HG02885 (cell line): ENCODE measurements around the gene ALDOA.

Experiments used
- ATAC-seq: cut with Tn5 transposase; IDR thresholded peaks from one replicate; pipeline ENCODE4 v1.9.1; 2021; ENCODE audit warnings: mild to moderate bottlenecking; ENCODE audit not compliant: unreplicated experiment, poor library complexity

The ALDOA gene

GRCh38 chr16:30068333-30068732 is 2.8 kb downstream of the ALDOA start:
- no peak for ATAC-seq

GRCh38 chr16:30068750-30069610 is 3.4 kb downstream of the ALDOA start:
- no peak for ATAC-seq

GRCh38 chr16:30069611-30070462 is 4.3 kb downstream of the ALDOA start:
- ATAC-seq: no peak

- ATAC-seq: no peak
Measured at GRCh38 chr16:30070490-30070889, 4.9 kb downstream of the ALDOA start.

GRCh38 chr16:30075503-30076275 is 10.1 kb downstream of the ALDOA start, which contains the start of gene PPP4C:
Gene PPP4C (plus strand): TSS chr16:30075994. CDS start chr16:30076378, 384 bp downstream.
- ATAC-seq: peak; percentile 83

- peak; percentile 30 for ATAC-seq
Measured at GRCh38 chr16:30076276-30076791, 10.8 kb downstream of the ALDOA start.

GRCh38 chr16:30077656-30078055 is 12.1 kb downstream of the ALDOA start:
- ATAC-seq: no peak

- no peak for ATAC-seq
Measured at GRCh38 chr16:30078744-30079143, 13.2 kb downstream of the ALDOA start.

GRCh38 chr16:30079480-30079879 is 13.9 kb downstream of the ALDOA start:
- no peak for ATAC-seq

- no peak for ATAC-seq
Measured at GRCh38 chr16:30082545-30083090, 17.1 kb downstream of the ALDOA start.

- no peak for ATAC-seq
Measured at GRCh38 chr16:30083216-30084055, 17.9 kb downstream of the ALDOA start.

GRCh38 chr16:30084096-30084815 is 18.7 kb downstream of the ALDOA start:
- no peak for ATAC-seq

- ATAC-seq: no peak
Measured at GRCh38 chr16:30084816-30085159, 19.2 kb downstream of the ALDOA start.

- ATAC-seq: no peak
Measured at GRCh38 chr16:30085247-30085646, 19.7 kb downstream of the ALDOA start.

- no peak for ATAC-seq
Measured at GRCh38 chr16:30085820-30086219, 20.3 kb downstream of the ALDOA start.

- no peak for ATAC-seq
Measured at GRCh38 chr16:30086291-30087140, 21.0 kb downstream of the ALDOA start.

- no peak for ATAC-seq
Measured at GRCh38 chr16:30087181-30087898, 21.8 kb downstream of the ALDOA start.
